ENCODE results near the gene SMARCA4.
A peak's percentile ranks its signal among the peaks of the same experiment; 100 is the strongest.

Gene SMARCA4

DNA sequence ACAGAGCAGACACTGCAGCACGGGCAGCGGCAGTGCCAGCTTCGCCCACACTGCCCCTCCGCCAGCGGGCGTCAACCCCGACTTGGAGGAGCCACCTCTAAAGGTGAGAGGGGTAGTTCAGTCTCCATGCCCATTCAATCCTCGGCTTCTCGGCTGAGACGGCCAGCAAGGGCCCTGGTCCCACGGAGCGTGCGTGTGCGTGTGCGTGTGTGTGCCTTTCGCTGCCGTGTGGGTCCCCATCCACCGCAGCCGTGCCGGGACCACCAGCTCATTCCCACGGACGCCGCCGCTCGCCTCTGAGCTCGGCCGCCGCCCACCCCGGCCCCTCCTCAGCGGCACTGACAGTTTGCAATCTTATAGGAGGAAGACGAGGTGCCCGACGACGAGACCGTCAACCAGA is 72.9 kb downstream of the SMARCA4 start:
- no peak overlapping the region for H3K4me3 Mint-ChIP-seq
- TF ChIP-seq, protein P1, sequence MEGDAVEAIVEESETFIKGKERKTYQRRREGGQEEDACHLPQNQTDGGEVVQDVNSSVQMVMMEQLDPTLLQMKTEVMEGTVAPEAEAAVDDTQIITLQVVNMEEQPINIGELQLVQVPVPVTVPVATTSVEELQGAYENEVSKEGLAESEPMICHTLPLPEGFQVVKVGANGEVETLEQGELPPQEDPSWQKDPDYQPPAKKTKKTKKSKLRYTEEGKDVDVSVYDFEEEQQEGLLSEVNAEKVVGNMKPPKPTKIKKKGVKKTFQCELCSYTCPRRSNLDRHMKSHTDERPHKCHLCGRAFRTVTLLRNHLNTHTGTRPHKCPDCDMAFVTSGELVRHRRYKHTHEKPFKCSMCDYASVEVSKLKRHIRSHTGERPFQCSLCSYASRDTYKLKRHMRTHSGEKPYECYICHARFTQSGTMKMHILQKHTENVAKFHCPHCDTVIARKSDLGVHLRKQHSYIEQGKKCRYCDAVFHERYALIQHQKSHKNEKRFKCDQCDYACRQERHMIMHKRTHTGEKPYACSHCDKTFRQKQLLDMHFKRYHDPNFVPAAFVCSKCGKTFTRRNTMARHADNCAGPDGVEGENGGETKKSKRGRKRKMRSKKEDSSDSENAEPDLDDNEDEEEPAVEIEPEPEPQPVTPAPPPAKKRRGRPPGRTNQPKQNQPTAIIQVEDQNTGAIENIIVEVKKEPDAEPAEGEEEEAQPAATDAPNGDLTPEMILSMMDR (IDR thresholded peaks at IDR 0.05; ENCODE audit: unreplicated experiment in 3 of 3), result no peak

DNA sequence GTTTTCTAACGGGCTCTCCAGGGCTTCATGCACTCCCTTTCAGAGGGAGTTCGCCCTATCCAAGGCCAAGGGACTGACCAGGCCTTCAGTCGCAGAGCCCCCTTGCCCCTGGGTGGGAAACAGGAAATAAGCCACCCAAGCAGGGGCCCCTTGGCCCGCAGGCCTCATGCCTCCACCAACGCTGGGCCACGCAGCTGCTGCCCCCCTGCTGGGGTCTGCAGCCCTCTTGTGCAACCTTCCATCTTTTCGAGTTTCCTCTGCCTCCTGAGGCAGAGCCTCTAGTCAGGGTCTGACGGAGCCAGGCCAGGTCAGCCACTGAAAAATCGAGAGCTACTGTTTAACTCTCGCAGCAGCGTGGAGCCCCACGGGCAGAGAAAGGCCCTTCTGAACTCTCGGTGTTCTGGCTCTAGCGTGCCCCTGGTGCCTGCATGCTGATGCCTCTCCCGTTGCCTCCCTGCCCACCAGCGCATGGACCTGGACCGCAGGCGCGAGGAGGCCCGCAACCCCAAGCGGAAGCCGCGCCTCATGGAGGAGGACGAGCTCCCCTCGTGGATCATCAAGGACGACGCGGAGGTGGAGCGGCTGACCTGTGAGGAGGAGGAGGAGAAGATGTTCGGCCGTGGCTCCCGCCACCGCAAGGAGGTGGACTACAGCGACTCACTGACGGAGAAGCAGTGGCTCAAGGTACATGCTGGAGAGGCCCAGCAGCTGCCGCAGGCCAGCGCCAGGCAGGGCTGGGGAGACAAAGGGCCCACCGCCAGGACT is 73.8 kb downstream of the SMARCA4 start:
- no peak overlapping the region for H3K4me3 Mint-ChIP-seq
- H3K27me3 Mint-ChIP-seq (ENCODE audit: low read depth), result no peaks in the 10 kb centered on the region
- H3K9me3 Mint-ChIP-seq, result no peaks in the 10 kb centered on the region
- TF ChIP-seq, protein P1 (IDR thresholded peaks at IDR 0.05; ENCODE audit: unreplicated experiment in 3 of 3), result no peak
- H3K4me1 Mint-ChIP-seq, result peaks cover 8% of the 10 kb centered on the region
- H3K27ac Mint-ChIP-seq, result no peak overlapping the region
- H3K36me3 Mint-ChIP-seq (ENCODE audit: low read depth), result peaks cover 75% of the 10 kb centered on the region

More for the DNA sequence above, 72.9 kb downstream of the SMARCA4 start:
- peaks cover 72% of the 10 kb centered on the region for H3K36me3 Mint-ChIP-seq (ENCODE audit: low read depth)
- H3K9me3 Mint-ChIP-seq, result no peaks in the 10 kb centered on the region
- H3K27ac Mint-ChIP-seq, result no peak overlapping the region
- H3K27me3 Mint-ChIP-seq (ENCODE audit: low read depth), result no peaks in the 10 kb centered on the region
- peaks cover 8% of the 10 kb centered on the region for H3K4me1 Mint-ChIP-seq

DNA sequence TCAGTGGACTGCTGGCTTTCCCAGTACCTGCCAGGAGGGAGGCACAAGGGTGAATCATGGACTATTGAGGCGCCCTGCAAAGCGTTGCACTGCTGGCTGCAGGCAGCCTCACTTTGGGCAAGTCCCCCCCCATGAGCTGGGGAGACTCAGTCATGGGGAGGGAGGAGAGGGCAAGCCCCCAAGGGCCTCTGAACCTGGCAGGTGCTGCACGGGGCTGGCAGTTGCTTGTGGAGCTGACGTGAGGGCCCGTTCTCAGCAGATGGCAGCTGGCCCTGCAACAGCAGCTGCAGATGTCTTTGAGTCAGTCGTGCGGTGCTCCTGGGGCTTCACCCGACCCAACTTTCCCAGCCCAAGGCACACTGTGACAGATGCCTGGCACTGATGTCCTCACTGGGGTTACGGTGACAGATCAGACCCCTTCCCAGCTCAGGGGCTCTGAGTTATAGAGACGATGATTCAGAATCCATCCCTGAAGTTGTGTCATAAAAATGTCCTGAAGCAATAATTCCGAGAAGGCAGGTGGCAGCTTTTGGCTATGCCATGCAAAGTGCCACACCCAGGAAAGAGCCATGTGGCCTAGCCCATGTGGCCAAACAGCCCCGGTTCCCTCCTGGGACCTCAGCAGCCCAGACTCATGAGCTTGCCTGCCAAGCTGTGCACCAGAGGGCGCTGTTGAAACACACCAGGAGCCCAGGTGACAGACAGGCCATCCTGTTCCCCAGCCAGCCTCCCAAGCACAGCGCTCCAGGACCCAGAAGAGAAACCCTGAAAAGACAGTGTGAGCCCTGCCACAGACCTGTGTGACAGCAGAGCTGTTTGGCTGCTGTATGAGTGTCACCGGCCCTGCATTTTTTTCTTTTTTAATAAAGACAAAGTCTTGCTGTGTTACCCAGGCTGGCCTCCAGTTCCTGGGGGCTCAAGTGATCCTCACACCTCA is 74.9 kb downstream of the SMARCA4 start:
- peak overlapping the region in 2 of 3 experiments; percentile 47 to 80 for H3K27ac Mint-ChIP-seq
- H3K4me3 Mint-ChIP-seq, result no peak overlapping the region
- no peaks in the 10 kb centered on the region for H3K9me3 Mint-ChIP-seq
- no peaks in the 10 kb centered on the region for H3K27me3 Mint-ChIP-seq (ENCODE audit: low read depth)
- peaks cover 70% of the 10 kb centered on the region for H3K36me3 Mint-ChIP-seq (ENCODE audit: low read depth)
- peaks cover 8% of the 10 kb centered on the region for H3K4me1 Mint-ChIP-seq
- TF ChIP-seq, protein P1 (IDR thresholded peaks at IDR 0.05; ENCODE audit: unreplicated experiment in 3 of 3), result peak; percentile 71 to 76 (median 71)

DNA sequence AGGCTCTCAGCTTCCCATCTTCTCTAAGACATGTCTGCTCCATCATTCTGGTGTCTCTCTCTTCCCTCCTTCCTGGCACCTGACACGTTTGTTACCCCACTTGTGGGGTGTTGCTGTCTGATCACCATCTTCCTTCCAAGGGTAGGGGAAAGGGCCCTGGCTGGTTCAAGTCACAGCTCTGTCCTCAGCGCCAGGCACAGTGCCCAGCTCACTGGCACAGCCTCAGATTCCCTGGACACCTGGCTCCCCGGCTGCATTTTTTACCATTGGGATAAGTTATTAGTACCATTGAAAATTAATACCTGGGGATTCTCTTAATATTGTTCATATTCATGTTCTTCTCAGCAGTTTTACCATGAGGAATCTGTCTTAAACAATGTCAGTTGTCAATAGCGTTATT is 77.7 kb downstream of the SMARCA4 start:
- H3K4me3 Mint-ChIP-seq, result no peak overlapping the region
- TF ChIP-seq, protein P1 (IDR thresholded peaks at IDR 0.05; ENCODE audit: unreplicated experiment in 3 of 3), result no peak
- H3K27me3 Mint-ChIP-seq (ENCODE audit: low read depth), result no peaks in the 10 kb centered on the region
- H3K36me3 Mint-ChIP-seq (ENCODE audit: low read depth), result peaks cover 75% of the 10 kb centered on the region
- H3K27ac Mint-ChIP-seq, result no peak overlapping the region
- no peaks in the 10 kb centered on the region for H3K9me3 Mint-ChIP-seq
- H3K4me1 Mint-ChIP-seq, result peaks cover 8% of the 10 kb centered on the region

DNA sequence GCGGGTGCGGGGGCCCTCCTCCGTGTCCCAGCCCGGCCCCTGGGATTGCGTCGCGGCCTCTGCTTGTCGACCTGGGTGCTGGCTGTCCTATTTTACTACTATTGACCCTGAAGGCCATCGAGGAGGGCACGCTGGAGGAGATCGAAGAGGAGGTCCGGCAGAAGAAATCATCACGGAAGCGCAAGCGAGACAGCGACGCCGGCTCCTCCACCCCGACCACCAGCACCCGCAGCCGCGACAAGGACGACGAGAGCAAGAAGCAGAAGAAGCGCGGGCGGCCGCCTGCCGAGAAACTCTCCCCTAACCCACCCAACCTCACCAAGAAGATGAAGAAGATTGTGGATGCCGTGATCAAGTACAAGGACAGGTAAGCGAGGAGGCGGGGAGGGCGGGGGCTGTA is 80.4 kb downstream of the SMARCA4 start:
- H3K4me3 Mint-ChIP-seq, result no peak overlapping the region
- no peaks in the 10 kb centered on the region for H3K4me1 Mint-ChIP-seq
- TF ChIP-seq, protein P1 (IDR thresholded peaks at IDR 0.05; ENCODE audit: unreplicated experiment in 3 of 3), result no peak
- H3K9me3 Mint-ChIP-seq, result no peaks in the 10 kb centered on the region
- no peaks in the 10 kb centered on the region for H3K27me3 Mint-ChIP-seq (ENCODE audit: low read depth)
- H3K36me3 Mint-ChIP-seq (ENCODE audit: low read depth), result peaks cover 78% of the 10 kb centered on the region
- no peak overlapping the region for H3K27ac Mint-ChIP-seq

Measured in nephron (organoid).